Astrocyte (in vitro differentiated cells and primary cell): Measurements from ENCODE around the gene VWA2. TPM values are rescaled to one million over a fixed set of nuclear protein-coding genes. Genes with fewer than 3 reads are reported as not detected.

Experiments
- DNase-seq: peaks from one replicate; pipeline ENCODE4 v3.0.0-alpha.2; 2010; ENCODE audit warnings: low read depth
- FAIRE-seq: peaks from 2 replicates; lab custom pipeline; 2011; peaks lifted over from hg19 to GRCh38; lab: Jason Lieb, UNC
- H2AFZ ChIP-seq: 2 replicates; pipeline ENCODE4 v1.6.0; 2012; ENCODE audit warnings: low read depth, low read length, inconsistent platforms
- H3K27ac ChIP-seq: 2 replicates; pipeline ENCODE4 v1.5.1; 2011; ENCODE audit warnings: low read depth, low read length, inconsistent platforms
- H3K27me3 ChIP-seq: 2 replicates; pipeline ENCODE4 v1.6.0; 2011; ENCODE audit warnings: low read length, inconsistent platforms; ENCODE audit not compliant: insufficient read depth
- H3K36me3 ChIP-seq: 2 replicates; pipeline ENCODE4 v1.5.1; 2011; ENCODE audit warnings: low read length, inconsistent platforms; ENCODE audit not compliant: insufficient read depth
- H3K4me1 ChIP-seq: 2 replicates; pipeline ENCODE4 v1.5.1; 2011; ENCODE audit warnings: low read length, inconsistent platforms; ENCODE audit not compliant: insufficient read depth
- H3K4me2 ChIP-seq: 2 replicates; pipeline ENCODE4 v1.6.0; 2012; ENCODE audit warnings: low read length, inconsistent platforms
- H3K4me3 ChIP-seq: 2 replicates; pipeline ENCODE4 v1.5.1; 2011; ENCODE audit warnings: low read depth, mild to moderate bottlenecking, low read length, inconsistent platforms; ENCODE audit not compliant: insufficient read depth
- H3K79me2 ChIP-seq: 2 replicates; pipeline ENCODE4 v1.6.0; 2012; ENCODE audit warnings: mild to moderate bottlenecking, low read length, inconsistent platforms; ENCODE audit not compliant: insufficient read depth
- H3K9ac ChIP-seq: 2 replicates; pipeline ENCODE4 v1.6.0; 2012; ENCODE audit warnings: mild to moderate bottlenecking, low read length, inconsistent platforms
- H3K9me3 ChIP-seq: 2 replicates; pipeline ENCODE4 v1.5.1; 2012; ENCODE audit warnings: low read depth, mild to moderate bottlenecking, low read length, inconsistent platforms; ENCODE audit not compliant: insufficient read depth
- H4K20me1 ChIP-seq: 2 replicates; pipeline ENCODE4 v1.6.0; 2012; ENCODE audit warnings: low read length, inconsistent platforms; ENCODE audit not compliant: insufficient read depth
- H3K27ac Mint-ChIP-seq: one replicate; pipeline ENCODE4 v1.8.0; 2021; ENCODE audit warnings: mild to moderate bottlenecking, mixed read lengths; ENCODE audit not compliant: unreplicated experiment
- H3K27me3 Mint-ChIP-seq: one replicate; pipeline ENCODE4 v1.8.0; 2021; ENCODE audit warnings: low read depth, mixed read lengths; ENCODE audit not compliant: unreplicated experiment
- H3K36me3 Mint-ChIP-seq: one replicate; pipeline ENCODE4 v1.8.0; 2021; ENCODE audit warnings: low read depth, mixed read lengths; ENCODE audit not compliant: unreplicated experiment
- H3K4me1 Mint-ChIP-seq: one replicate; pipeline ENCODE4 v1.8.0; 2021; ENCODE audit warnings: low read depth, mixed read lengths; ENCODE audit not compliant: unreplicated experiment
- H3K4me3 Mint-ChIP-seq: one replicate; pipeline ENCODE4 v1.8.0; 2021; ENCODE audit warnings: mild to moderate bottlenecking, moderate library complexity, mixed read lengths; ENCODE audit not compliant: unreplicated experiment
- H3K9me3 Mint-ChIP-seq: one replicate; pipeline ENCODE4 v1.8.0; 2021; ENCODE audit warnings: mild to moderate bottlenecking, mixed read lengths; ENCODE audit not compliant: unreplicated experiment
- EZH2 ChIP-seq: IDR thresholded peaks from 2 replicates; pipeline ENCODE4 v1.6.1; 2012; ENCODE audit warnings: mild to moderate bottlenecking, low read length, inconsistent platforms; ENCODE audit not compliant: insufficient read depth
- total RNA-seq: library from RNA; stranded (reverse); gene quantifications from 2 replicates; pipeline ENCODE4 v1.2.1, GENCODE V29; 2021
- TF ChIP-seq, protein P1 (sequence below): IDR thresholded peaks from 2 replicates; pipeline ENCODE4 v1.5.1; 2011; ENCODE audit warnings: low read depth, mild to moderate bottlenecking, inconsistent platforms, low read length, moderate library complexity; ENCODE audit not compliant: insufficient read depth

Gene VWA2
- total RNA-seq, 1 donor from 2014 or later: 0.25 TPM

DNA sequence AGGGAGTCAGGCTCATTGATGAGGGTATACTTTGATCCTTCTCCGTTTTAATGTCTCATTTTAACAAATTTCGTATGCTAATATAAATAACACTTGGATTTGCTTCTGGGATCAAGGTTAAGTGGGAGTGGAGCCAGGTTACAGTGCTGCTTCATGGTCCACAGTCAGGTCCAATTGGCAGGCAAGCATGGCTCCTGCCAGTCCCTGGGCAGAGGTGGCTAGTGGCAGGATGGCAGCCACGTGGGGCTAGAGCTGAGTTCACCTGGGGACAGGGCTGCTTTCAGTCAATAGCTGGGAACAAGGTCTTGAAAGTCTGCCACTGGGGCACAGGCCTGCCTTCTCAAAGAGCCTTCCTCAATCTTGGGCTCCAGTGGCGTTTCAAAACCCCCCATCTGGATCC, 16.0 kb upstream of the VWA2 start:
- peaks cover 32% of the 10 kb centered on the region for H3K27me3 ChIP-seq
- H3K4me1 Mint-ChIP-seq: peaks cover 9% of the 10 kb centered on the region
- H3K4me3 ChIP-seq: no peak overlapping the region
- H3K4me3 Mint-ChIP-seq: no peak overlapping the region
- no peaks in the 10 kb centered on the region for H3K9me3 ChIP-seq
- no peaks in the 10 kb centered on the region for H3K79me2 ChIP-seq
- H3K36me3 ChIP-seq: no peaks in the 10 kb centered on the region
- FAIRE-seq (no peak), DNase-seq (no peak)
- no peak for TF ChIP-seq EZH2
- TF ChIP-seq, protein P1, sequence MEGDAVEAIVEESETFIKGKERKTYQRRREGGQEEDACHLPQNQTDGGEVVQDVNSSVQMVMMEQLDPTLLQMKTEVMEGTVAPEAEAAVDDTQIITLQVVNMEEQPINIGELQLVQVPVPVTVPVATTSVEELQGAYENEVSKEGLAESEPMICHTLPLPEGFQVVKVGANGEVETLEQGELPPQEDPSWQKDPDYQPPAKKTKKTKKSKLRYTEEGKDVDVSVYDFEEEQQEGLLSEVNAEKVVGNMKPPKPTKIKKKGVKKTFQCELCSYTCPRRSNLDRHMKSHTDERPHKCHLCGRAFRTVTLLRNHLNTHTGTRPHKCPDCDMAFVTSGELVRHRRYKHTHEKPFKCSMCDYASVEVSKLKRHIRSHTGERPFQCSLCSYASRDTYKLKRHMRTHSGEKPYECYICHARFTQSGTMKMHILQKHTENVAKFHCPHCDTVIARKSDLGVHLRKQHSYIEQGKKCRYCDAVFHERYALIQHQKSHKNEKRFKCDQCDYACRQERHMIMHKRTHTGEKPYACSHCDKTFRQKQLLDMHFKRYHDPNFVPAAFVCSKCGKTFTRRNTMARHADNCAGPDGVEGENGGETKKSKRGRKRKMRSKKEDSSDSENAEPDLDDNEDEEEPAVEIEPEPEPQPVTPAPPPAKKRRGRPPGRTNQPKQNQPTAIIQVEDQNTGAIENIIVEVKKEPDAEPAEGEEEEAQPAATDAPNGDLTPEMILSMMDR: no peak
- peaks cover 26% of the 10 kb centered on the region for H3K27me3 Mint-ChIP-seq
- H3K4me2 ChIP-seq: no peak overlapping the region
- H3K27ac ChIP-seq: no peak overlapping the region
- H3K4me1 ChIP-seq: no peaks in the 10 kb centered on the region
- H3K9me3 Mint-ChIP-seq: peaks cover 4% of the 10 kb centered on the region
- H2AFZ ChIP-seq: no peak overlapping the region
- no peaks in the 10 kb centered on the region for H3K36me3 Mint-ChIP-seq
- H3K27ac Mint-ChIP-seq: no peak overlapping the region
- no peaks in the 10 kb centered on the region for H4K20me1 ChIP-seq
- H3K9ac ChIP-seq: no peak overlapping the region

DNA sequence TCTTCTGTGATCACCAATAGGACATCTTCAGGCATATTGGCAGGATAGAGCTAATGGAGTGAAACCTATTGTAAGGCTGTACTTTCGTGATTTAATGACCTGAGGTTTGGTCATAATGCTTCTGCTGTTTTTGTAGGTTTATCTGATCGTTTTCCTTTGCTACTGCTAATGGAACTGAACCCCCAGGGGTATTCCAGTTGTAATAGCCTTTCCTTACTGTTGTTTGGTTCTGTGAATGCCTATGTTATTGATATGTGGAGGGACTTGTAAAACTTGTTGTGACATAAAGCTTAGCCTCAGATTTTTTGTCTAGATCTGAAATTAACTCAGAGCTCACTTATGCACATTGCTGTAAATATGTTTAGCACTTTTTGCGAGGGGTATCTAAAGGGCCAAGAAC, 10.9 kb upstream of the VWA2 start:
- Histone ChIP-seq H3K4me1 (no peaks in the 10 kb centered on the region), H3K4me2 (no peak overlapping the region), H3K79me2 (no peaks in the 10 kb centered on the region), H3K4me3 (no peak overlapping the region), H4K20me1 (no peaks in the 10 kb centered on the region), H3K9me3 (no peaks in the 10 kb centered on the region), H3K9ac (no peak overlapping the region), H3K27me3 (peaks cover 28% of the 10 kb centered on the region), H2AFZ (no peak overlapping the region), H3K27ac (no peak overlapping the region), H3K36me3 (no peaks in the 10 kb centered on the region)
- peaks cover 27% of the 10 kb centered on the region for H3K27me3 Mint-ChIP-seq
- H3K4me3 Mint-ChIP-seq: no peak overlapping the region
- no peaks in the 10 kb centered on the region for H3K36me3 Mint-ChIP-seq
- FAIRE-seq (no peak), DNase-seq (no peak)
- H3K27ac Mint-ChIP-seq: no peak overlapping the region
- TF ChIP-seq EZH2: no peak
- TF ChIP-seq, protein P1: no peak
- H3K4me1 Mint-ChIP-seq: no peaks in the 10 kb centered on the region
- peaks cover 7% of the 10 kb centered on the region for H3K9me3 Mint-ChIP-seq

DNA sequence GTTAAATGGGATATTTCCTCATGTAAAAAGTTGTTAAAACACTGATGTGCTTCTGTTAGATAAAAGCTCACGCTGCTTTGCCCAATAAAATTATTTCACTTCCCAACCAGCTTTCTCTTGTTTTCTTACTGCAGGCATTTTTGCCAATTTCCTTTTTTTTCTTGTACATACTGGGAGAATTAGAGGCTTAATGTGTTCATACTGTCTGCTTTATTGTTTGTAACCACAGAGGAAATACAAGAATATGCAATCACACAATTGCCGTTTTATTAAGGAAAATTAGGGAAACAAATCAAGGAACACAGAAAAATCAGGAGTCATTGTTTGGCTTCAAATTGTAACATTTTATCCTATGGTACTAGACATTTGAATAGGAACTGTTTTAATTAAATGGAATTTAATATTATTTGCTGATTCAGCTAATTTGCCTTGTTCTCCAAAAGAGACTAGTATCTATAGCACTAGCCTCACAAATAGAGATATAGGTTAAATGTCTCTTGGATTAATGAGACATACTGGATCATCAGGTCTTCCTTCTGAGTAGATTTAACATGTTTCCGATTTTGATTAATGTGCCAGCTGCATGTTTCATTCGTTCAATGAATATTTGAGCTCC, 6.4 kb upstream of the VWA2 start:
- no peak overlapping the region for H3K27ac ChIP-seq
- H4K20me1 ChIP-seq: no peaks in the 10 kb centered on the region
- H3K79me2 ChIP-seq: no peaks in the 10 kb centered on the region
- H3K4me1 Mint-ChIP-seq: no peaks in the 10 kb centered on the region
- TF ChIP-seq EZH2: no peak
- TF ChIP-seq, protein P1: no peak
- no peaks in the 10 kb centered on the region for H3K9me3 ChIP-seq
- peaks cover 3% of the 10 kb centered on the region for H3K9me3 Mint-ChIP-seq
- H3K27me3 Mint-ChIP-seq: peaks cover 28% of the 10 kb centered on the region
- no peaks in the 10 kb centered on the region for H3K36me3 Mint-ChIP-seq
- FAIRE-seq: no peak
- no peak for DNase-seq
- H3K4me3 Mint-ChIP-seq: no peak overlapping the region
- no peak overlapping the region for H3K27ac Mint-ChIP-seq
- no peaks in the 10 kb centered on the region for H3K36me3 ChIP-seq
- no peak overlapping the region for H3K4me3 ChIP-seq
- no peak overlapping the region for H3K9ac ChIP-seq
- peaks cover 29% of the 10 kb centered on the region for H3K27me3 ChIP-seq
- no peaks in the 10 kb centered on the region for H3K4me1 ChIP-seq
- H2AFZ ChIP-seq: no peak overlapping the region
- H3K4me2 ChIP-seq: no peak overlapping the region
